HL-60 (cell line): Measurements from ENCODE around the gene PLEKHG5.
A peak's percentile ranks its signal among the peaks of the same experiment; 100 is the strongest.

Source experiments
- DNase-seq, 2 experiments: peaks; one replicate each; pipeline ENCODE4 v3.0.0-alpha.2; 2010 to 2020; ENCODE audit warnings: low read depth in 1 of 2, low spot score in 1 of 2
- H3K27ac ChIP-seq: fragments of 250-450 bp; sonication (Bioruptor Pico); replicated peaks from 2 replicates; pipeline ENCODE4 v1.5.1; 2020; ENCODE audit warnings: mild to moderate bottlenecking, moderate library complexity
- H3K27me3 ChIP-seq: fragments of 250-450 bp; sonication (Bioruptor Pico); 2 replicates; pipeline ENCODE4 v1.5.1; 2021; ENCODE audit warnings: mild to moderate bottlenecking, moderate library complexity; ENCODE audit not compliant: insufficient read depth, poor library complexity, severe bottlenecking
- H3K4me3 ChIP-seq: replicated peaks from 2 replicates; pipeline ENCODE4 v1.5.1; 2011; ENCODE audit warnings: mild to moderate bottlenecking, control low read depth, low read length; ENCODE audit not compliant: insufficient read depth
- GABPA ChIP-seq: IDR thresholded peaks from 2 replicates; pipeline ENCODE4 v1.6.1; 2012; ENCODE audit warnings: low read depth
- POLR2AphosphoS5 ChIP-seq: IDR thresholded peaks from 2 replicates; pipeline ENCODE4 v1.6.1; 2012; ENCODE audit warnings: low read depth
- SPI1 ChIP-seq: IDR thresholded peaks from 2 replicates; pipeline ENCODE4 v1.6.1; 2012; ENCODE audit warnings: low read depth, mild to moderate bottlenecking, borderline replicate concordance
- TF ChIP-seq, protein P1 (sequence below): IDR thresholded peaks from one replicate; pipeline ENCODE4 v1.5.1; 2011; ENCODE audit warnings: low read length, control low read depth, inconsistent platforms; ENCODE audit not compliant: insufficient read depth
- TF ChIP-seq, protein P2 (sequence below): IDR thresholded peaks from 2 replicates; pipeline ENCODE4 v1.6.1; 2012; ENCODE audit warnings: low read depth; ENCODE audit not compliant: insufficient replicate concordance

The PLEKHG5 gene

DNA sequence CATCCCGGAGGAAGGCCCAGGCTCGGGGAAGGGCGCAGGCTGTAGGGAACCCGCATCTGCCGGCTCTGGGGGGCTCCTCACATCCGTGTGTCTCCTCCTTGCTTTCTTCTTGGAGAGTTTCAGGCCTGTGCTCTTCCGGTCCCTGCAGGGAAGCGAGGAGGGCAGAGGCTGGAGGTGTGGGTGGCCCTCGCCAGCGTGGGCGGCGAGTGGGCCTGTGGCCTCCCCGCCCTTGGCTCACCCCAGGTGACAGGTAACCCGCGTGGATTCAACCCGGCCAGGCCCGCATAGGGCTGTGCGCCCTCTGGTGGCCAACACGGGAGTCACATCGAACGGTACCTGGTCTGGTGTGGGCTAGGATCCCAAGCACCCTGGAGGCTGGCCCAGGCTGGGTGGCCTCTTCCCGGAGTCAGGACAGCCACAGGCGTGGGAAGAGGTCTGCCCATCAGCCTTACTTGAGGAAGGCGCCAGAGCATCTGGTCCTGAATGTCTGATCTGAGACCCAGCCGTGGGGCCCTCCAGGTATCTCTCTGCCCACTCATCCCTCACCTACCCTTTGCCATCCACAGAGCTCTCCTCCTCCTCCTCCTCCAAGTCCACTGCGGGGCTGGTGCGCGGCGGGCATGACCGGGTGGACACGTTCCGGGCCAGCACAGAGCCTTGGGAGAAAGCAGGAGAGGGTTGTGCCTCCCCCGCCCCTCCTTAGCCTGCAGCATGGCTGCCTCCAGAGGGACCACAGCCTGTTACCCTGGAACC lies 15.9 kb downstream of the PLEKHG5 start:
- H3K27me3 ChIP-seq, result no peaks in the 10 kb centered on the region
- peak in 1 of 2 experiments; percentile 25 for DNase-seq
- H3K27ac ChIP-seq, result no peak overlapping the region
- H3K4me3 ChIP-seq, result no peak overlapping the region
- TF ChIP-seq SPI1 (no peak), GABPA (no peak)
- TF ChIP-seq, protein P1, sequence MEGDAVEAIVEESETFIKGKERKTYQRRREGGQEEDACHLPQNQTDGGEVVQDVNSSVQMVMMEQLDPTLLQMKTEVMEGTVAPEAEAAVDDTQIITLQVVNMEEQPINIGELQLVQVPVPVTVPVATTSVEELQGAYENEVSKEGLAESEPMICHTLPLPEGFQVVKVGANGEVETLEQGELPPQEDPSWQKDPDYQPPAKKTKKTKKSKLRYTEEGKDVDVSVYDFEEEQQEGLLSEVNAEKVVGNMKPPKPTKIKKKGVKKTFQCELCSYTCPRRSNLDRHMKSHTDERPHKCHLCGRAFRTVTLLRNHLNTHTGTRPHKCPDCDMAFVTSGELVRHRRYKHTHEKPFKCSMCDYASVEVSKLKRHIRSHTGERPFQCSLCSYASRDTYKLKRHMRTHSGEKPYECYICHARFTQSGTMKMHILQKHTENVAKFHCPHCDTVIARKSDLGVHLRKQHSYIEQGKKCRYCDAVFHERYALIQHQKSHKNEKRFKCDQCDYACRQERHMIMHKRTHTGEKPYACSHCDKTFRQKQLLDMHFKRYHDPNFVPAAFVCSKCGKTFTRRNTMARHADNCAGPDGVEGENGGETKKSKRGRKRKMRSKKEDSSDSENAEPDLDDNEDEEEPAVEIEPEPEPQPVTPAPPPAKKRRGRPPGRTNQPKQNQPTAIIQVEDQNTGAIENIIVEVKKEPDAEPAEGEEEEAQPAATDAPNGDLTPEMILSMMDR, result peak; percentile 84

DNA sequence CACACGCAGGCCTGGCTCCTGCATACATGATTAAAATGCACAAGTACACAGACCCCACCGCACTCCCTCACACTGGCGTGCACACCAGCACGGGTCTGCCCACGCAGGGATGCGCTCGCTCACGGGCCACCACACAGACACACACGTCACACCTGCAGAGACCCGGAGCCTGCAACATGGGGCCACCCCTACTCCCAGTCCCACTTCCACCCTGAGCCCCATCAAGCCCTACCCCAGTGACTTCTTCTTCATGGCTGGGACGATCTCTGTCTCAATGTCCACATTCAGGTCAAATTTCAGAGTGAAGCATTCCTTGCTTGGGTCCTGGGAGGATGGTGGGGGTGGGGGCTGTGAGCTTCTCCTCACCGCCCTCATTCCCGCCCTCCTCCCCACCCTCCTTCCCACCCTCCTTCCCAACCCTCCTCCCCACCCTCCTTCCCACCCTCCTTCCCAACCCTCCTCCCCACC lies 16.6 kb downstream of the PLEKHG5 start:
- no peak for TF ChIP-seq POLR2AphosphoS5
- no peak for TF ChIP-seq SPI1
- TF ChIP-seq, protein P2, sequence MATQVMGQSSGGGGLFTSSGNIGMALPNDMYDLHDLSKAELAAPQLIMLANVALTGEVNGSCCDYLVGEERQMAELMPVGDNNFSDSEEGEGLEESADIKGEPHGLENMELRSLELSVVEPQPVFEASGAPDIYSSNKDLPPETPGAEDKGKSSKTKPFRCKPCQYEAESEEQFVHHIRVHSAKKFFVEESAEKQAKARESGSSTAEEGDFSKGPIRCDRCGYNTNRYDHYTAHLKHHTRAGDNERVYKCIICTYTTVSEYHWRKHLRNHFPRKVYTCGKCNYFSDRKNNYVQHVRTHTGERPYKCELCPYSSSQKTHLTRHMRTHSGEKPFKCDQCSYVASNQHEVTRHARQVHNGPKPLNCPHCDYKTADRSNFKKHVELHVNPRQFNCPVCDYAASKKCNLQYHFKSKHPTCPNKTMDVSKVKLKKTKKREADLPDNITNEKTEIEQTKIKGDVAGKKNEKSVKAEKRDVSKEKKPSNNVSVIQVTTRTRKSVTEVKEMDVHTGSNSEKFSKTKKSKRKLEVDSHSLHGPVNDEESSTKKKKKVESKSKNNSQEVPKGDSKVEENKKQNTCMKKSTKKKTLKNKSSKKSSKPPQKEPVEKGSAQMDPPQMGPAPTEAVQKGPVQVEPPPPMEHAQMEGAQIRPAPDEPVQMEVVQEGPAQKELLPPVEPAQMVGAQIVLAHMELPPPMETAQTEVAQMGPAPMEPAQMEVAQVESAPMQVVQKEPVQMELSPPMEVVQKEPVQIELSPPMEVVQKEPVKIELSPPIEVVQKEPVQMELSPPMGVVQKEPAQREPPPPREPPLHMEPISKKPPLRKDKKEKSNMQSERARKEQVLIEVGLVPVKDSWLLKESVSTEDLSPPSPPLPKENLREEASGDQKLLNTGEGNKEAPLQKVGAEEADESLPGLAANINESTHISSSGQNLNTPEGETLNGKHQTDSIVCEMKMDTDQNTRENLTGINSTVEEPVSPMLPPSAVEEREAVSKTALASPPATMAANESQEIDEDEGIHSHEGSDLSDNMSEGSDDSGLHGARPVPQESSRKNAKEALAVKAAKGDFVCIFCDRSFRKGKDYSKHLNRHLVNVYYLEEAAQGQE, result no peak
- no peak for TF ChIP-seq GABPA
- TF ChIP-seq, protein P1, result no peak
- Histone ChIP-seq H3K27me3 (no peaks in the 10 kb centered on the region), H3K4me3 (no peak overlapping the region), H3K27ac (no peak overlapping the region)
- no peak for DNase-seq

DNA sequence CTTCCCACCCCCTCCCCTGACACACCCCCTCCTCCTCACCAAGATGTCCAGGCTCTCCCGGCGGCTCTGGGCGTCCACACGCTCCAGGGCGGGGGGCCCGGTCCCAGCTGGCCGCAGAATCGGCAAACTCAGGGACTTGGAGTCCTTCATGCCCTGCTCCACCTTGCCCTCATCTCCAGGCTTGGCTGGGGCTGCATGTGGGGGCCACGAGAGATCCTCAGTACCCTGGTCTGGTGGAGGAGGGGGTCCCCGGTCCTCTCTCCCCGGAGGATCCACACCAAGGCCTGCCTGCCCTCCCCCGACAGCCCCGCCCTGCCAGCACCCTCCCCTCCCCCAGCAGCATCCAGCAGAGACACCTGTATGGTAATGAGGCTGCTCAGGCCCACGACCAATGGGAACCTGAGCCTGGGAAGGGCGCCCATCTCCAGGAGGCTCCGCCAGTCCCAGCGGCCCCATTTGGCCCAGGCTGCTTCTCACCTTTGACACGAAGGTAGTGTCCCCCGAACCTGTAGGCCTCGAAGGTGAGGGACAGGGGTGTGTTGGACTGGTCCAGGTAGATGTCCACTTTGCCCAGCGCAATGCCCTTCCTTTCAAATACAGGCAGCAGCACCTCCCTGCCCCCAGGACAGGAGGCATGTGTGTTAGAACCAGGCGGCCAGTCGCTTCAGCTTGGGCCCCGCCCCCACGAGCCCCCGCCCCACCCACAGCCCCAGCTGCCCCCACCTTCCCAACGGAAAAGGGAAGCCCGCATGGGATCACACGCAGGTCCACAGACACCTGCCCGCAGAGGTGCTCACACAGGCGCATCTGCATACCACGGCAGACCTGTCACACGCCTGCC lies 17.3 kb downstream of the PLEKHG5 start:
- no peak for DNase-seq
- Histone ChIP-seq H3K27me3 (no peaks in the 10 kb centered on the region), H3K27ac (no peak overlapping the region), H3K4me3 (no peak overlapping the region)
- TF ChIP-seq GABPA, result no peak
- TF ChIP-seq POLR2AphosphoS5, result no peak
- TF ChIP-seq, protein P1, result no peak
- TF ChIP-seq, protein P2, result no peak
- TF ChIP-seq SPI1, result no peak
